ENCODE measurements around the gene TBC1D3B.

TBC1D3B gene

DNA sequence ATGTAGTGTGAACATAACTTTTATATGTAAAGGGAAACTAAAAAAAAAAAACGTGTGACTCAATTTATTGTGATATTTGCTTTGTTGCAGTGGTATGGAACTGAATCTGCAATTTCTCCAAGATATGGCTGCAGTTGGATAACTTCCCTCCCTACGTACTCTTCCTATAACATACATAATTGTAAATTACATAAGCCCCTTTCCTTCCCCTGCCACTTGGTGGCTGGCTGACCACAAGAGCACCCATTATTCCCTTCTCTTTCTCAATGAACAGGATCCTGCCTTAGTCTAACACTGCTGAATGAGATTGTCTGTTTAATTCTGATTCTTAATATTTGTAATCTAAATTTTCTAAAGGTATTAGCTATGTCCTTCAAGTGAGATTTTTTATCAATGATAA lies 45.0 kb downstream of the TBC1D3B start:
- Histone ChIP-seq H3K27ac (no peak overlapping the region), H3K27me3 (no peaks in the 10 kb centered on the region), H3K4me3 (ENCODE audit: low read depth in 1 of 2, low read length in 1 of 2) (no peak overlapping the region), H3K9me3 (no peaks in the 10 kb centered on the region), H3K36me3 (no peaks in the 10 kb centered on the region), H3K4me1 (ENCODE audit: control insufficient read depth in 1 of 2, insufficient read depth in 1 of 2, low read depth in 1 of 2, low read length in 1 of 2) (peaks cover 8 to 25% of the 10 kb centered on the region in 2 experiments)
- TF ChIP-seq, protein P1, sequence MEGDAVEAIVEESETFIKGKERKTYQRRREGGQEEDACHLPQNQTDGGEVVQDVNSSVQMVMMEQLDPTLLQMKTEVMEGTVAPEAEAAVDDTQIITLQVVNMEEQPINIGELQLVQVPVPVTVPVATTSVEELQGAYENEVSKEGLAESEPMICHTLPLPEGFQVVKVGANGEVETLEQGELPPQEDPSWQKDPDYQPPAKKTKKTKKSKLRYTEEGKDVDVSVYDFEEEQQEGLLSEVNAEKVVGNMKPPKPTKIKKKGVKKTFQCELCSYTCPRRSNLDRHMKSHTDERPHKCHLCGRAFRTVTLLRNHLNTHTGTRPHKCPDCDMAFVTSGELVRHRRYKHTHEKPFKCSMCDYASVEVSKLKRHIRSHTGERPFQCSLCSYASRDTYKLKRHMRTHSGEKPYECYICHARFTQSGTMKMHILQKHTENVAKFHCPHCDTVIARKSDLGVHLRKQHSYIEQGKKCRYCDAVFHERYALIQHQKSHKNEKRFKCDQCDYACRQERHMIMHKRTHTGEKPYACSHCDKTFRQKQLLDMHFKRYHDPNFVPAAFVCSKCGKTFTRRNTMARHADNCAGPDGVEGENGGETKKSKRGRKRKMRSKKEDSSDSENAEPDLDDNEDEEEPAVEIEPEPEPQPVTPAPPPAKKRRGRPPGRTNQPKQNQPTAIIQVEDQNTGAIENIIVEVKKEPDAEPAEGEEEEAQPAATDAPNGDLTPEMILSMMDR (IDR thresholded peaks at IDR 0.05): no peak

DNA sequence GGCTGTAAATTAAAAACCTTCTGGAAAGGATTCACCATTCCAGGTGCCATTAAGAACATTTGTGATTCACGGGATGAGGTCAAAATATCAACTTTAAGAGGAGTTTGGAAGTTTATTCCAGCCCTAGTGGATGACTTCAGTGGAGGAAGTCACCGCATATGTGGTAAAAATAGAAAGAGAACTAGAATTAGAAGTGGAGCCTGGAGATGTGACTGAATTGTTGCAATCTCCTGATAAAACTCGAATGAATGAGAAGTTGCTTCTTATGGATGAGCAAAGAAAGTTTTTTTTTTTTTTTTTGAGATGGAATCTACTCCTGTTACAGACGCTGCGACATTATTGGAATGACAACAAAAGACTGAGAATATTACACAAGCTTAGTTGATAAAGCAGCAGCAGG lies 46.1 kb downstream of the TBC1D3B start:
- peaks cover 4% of the 10 kb centered on the region for H3K9me3 ChIP-seq
- H3K4me3 ChIP-seq (ENCODE audit: low read depth in 1 of 2, low read length in 1 of 2): no peak overlapping the region
- H3K36me3 ChIP-seq: no peaks in the 10 kb centered on the region
- H3K4me1 ChIP-seq (ENCODE audit: control insufficient read depth in 1 of 2, insufficient read depth in 1 of 2, low read depth in 1 of 2, low read length in 1 of 2): peaks cover 8 to 19% of the 10 kb centered on the region in 2 experiments
- no peak overlapping the region for H3K27ac ChIP-seq
- H3K27me3 ChIP-seq: no peaks in the 10 kb centered on the region
- TF ChIP-seq, protein P1 (IDR thresholded peaks at IDR 0.05): no peak

DNA sequence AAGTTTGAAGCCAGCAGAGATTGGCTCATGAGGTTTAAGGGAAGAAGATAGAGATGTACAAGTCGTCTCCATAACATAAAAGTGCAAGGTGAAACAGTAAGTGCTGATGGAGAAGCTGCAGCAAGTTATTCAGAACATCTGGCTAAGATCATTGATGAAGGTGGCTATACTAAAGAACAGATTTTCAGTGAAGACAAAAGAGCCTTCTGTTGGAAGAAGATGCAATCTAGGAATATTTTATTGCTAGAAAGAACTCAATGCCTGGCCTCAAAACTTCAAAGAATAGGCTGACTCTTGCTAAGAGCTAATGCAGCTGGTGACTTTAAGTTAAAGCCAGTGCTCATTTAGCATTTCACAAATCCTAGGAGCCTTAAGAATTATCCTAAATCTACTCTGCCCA lies 46.8 kb downstream of the TBC1D3B start:
- TF ChIP-seq, protein P1 (IDR thresholded peaks at IDR 0.05): no peak
- Histone ChIP-seq H3K4me1 (ENCODE audit: control insufficient read depth in 1 of 2, insufficient read depth in 1 of 2, low read depth in 1 of 2, low read length in 1 of 2) (peaks cover 8 to 14% of the 10 kb centered on the region in 2 experiments), H3K27ac (no peak overlapping the region), H3K36me3 (no peaks in the 10 kb centered on the region), H3K9me3 (peaks cover 10% of the 10 kb centered on the region), H3K4me3 (ENCODE audit: low read depth in 1 of 2, low read length in 1 of 2) (no peak overlapping the region), H3K27me3 (no peaks in the 10 kb centered on the region)

DNA sequence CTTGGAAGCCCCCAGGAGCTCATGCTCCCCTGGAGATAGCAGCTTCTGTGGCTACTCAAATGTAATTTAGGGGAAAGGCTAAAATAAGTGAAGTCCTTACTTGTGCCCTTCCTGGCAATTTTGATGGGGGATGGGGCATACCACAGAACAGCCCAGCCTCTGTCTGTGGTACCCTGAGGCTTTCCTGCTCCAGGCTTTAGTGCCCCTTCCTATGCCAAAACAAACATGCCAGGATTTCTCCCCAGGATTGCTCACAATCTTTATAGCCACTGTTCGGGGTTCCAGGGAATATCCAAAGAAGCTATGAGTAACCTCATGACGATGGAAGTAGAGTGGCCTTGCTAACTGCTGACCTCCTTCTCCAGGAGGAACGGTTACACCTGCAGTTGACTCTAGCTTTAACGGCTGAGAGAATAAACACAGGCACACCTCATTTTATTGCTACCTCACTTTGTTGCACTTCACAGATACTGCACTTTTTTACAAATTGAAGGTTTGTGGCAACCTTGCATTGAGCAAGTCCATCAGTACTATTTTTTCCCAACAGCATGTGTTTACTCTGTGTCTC lies 47.9 kb downstream of the TBC1D3B start:
- H3K36me3 ChIP-seq: no peaks in the 10 kb centered on the region
- no peak overlapping the region for H3K27ac ChIP-seq
- H3K27me3 ChIP-seq: no peaks in the 10 kb centered on the region
- peaks cover 10% of the 10 kb centered on the region for H3K9me3 ChIP-seq
- H3K4me1 ChIP-seq (ENCODE audit: control insufficient read depth in 1 of 2, insufficient read depth in 1 of 2, low read depth in 1 of 2, low read length in 1 of 2): peaks cover 8 to 14% of the 10 kb centered on the region in 2 experiments
- TF ChIP-seq, protein P1 (IDR thresholded peaks at IDR 0.05): no peak
- H3K4me3 ChIP-seq (ENCODE audit: low read depth in 1 of 2, low read length in 1 of 2): no peak overlapping the region

DNA sequence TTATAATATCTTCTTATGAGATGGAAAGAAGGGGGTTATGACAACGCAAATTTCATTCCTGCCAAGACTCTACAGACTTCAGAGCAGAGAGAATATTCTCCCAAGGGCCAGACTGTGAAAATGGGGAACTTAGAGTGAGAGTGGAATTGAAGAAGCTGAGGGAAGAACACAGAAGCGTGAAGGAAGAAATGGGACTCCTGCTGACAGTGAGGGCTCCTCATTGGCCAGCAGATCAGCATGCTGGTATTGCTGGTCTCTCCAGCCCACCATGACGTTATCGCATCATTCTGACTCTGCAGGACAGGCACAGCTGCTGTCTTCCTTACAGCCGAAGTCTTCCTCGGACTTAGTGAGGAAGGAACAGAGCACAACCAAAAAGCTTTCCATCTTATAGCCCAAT lies 48.5 kb downstream of the TBC1D3B start:
- no peaks in the 10 kb centered on the region for H3K27me3 ChIP-seq
- H3K36me3 ChIP-seq: no peaks in the 10 kb centered on the region
- peaks cover 10% of the 10 kb centered on the region for H3K9me3 ChIP-seq
- TF ChIP-seq, protein P1 (IDR thresholded peaks at IDR 0.05): no peak
- H3K4me3 ChIP-seq (ENCODE audit: low read depth in 1 of 2, low read length in 1 of 2): no peak overlapping the region
- no peak overlapping the region for H3K27ac ChIP-seq
- peaks cover 8 to 14% of the 10 kb centered on the region in 2 experiments for H3K4me1 ChIP-seq (ENCODE audit: control insufficient read depth in 1 of 2, insufficient read depth in 1 of 2, low read depth in 1 of 2, low read length in 1 of 2)
